K562 (cell line): ENCODE measurements around the gene NFYC. TPM values are rescaled to one million over a fixed set of nuclear protein-coding genes. Genes with fewer than 3 reads are reported as not detected.
A peak's percentile ranks its signal among the peaks of the same experiment; 100 is the strongest.

ENCODE experiments used
- ATAC-seq: fragments of 200-7000 bp; cut with Tn5 transposase; 3 replicates; pipeline ENCODE4 v1.9.1; 2020; ENCODE audit warnings: moderate library complexity
- BruUV-seq: library from RNA; stranded (reverse); fragments of 400-500 nt; replicated peaks from 2 replicates; lab custom pipeline; 2021; lab: Mats Ljungman, UMichigan
- CTCF ChIA-PET: fragments of 300-600 bp; formaldehyde crosslinking; extraction: SDS; loops from one replicate; lab custom pipeline; 2021; ENCODE audit warnings: low intra/inter-chr PET ratio; lab: Yijun Ruan, JAX
- POLR2A ChIA-PET: fragments of 300-600, 350-650 bp; sonication (Branson Sonifier 250); formaldehyde crosslinking; extraction: SDS; loops from one replicate; lab custom pipeline; 2021; ENCODE audit warnings: antibody characterized with exemption, inconsistent platforms; lab: Yijun Ruan, JAX
- DNase-seq, 4 experiments: peaks; one replicate each; pipeline versions ENCODE4 v3.0.0 to v3.0.0-alpha.2; 2011 to 2018; ENCODE audit warnings: low spot score in 3 of 4, mixed read lengths in 3 of 4; ENCODE audit errors: extremely low read depth in 1 of 4
- FAIRE-seq: peaks from 2 replicates; lab custom pipeline; 2011; peaks lifted over from hg19 to GRCh38; lab: Jason Lieb, UNC
- H2AFZ ChIP-seq: 2 replicates; pipeline ENCODE4 v1.6.0; 2011; ENCODE audit warnings: low read depth, low read length, control low read depth, inconsistent platforms
- H3K27ac ChIP-seq: fragments of 200-600 bp; 3 replicates; pipeline ENCODE4 v1.8.0; 2011; ENCODE audit warnings: low read depth, mild to moderate bottlenecking, control low read depth, inconsistent platforms, low read length, moderate library complexity, mixed read lengths; ENCODE audit errors: extremely low read depth
- H3K27me3 ChIP-seq, 2 experiments: fragments of 300-600 bp in 1 of 2; 2 replicates in 1 of 2; 3 replicates in 1 of 2; pipeline versions ENCODE4 v1.6.0 to v1.8.0; 2011; ENCODE audit warnings: inconsistent platforms in 2 of 2, low read length in 2 of 2, mild to moderate bottlenecking in 1 of 2, mixed read lengths in 1 of 2, moderate library complexity in 1 of 2; ENCODE audit not compliant: control insufficient read depth in 2 of 2, insufficient read depth in 2 of 2
- H3K36me3 ChIP-seq: fragments of 300-600 bp; 3 replicates; pipeline ENCODE4 v1.8.0; 2011; ENCODE audit warnings: mild to moderate bottlenecking, low read length, inconsistent platforms; ENCODE audit not compliant: control insufficient read depth, insufficient read depth
- H3K4me1 ChIP-seq, 2 experiments: fragments of 200-600 bp in 1 of 2; replicated peaks in 1 of 2; 2 replicates in 1 of 2; 3 replicates in 1 of 2; pipeline versions ENCODE4 v1.5.1 to v1.8.0; 2011; ENCODE audit warnings: inconsistent platforms in 2 of 2, low read length in 2 of 2, mild to moderate bottlenecking in 1 of 2, mixed read lengths in 1 of 2, moderate library complexity in 1 of 2; ENCODE audit not compliant: control insufficient read depth in 2 of 2, insufficient read depth in 2 of 2
- H3K4me2 ChIP-seq: 2 replicates; pipeline ENCODE4 v1.6.1; 2011; ENCODE audit warnings: low read length, control low read depth, inconsistent platforms, mixed read lengths; ENCODE audit not compliant: insufficient read depth
- H3K4me3 ChIP-seq: fragments of 200-600 bp; sonication (generic), shearing (Covaris generic); 2 replicates; pipeline ENCODE4 v1.5.1; 2016; ENCODE audit warnings: control low read depth, inconsistent platforms
- H3K79me2 ChIP-seq: fragments of 200-600 bp; 3 replicates; pipeline ENCODE4 v1.8.0; 2011; ENCODE audit warnings: low read length, inconsistent platforms; ENCODE audit not compliant: control insufficient read depth, insufficient read depth
- H3K9ac ChIP-seq, 2 experiments: 2 replicates each; pipeline versions ENCODE4 v1.6.0 to v1.6.1; 2011; ENCODE audit warnings: low read depth in 2 of 2, low read length in 2 of 2, control low read depth in 1 of 2, inconsistent platforms in 1 of 2, mild to moderate bottlenecking in 1 of 2, mixed read lengths in 1 of 2; ENCODE audit not compliant: insufficient read depth in 1 of 2
- H3K9me1 ChIP-seq: one replicate; pipeline ENCODE4 v1.6.0; 2011; ENCODE audit warnings: inconsistent platforms, mild to moderate bottlenecking, low read length, moderate library complexity; ENCODE audit not compliant: control insufficient read depth, insufficient read depth
- H3K9me3 ChIP-seq: replicated peaks from 2 replicates; pipeline ENCODE4 v1.5.1; 2011; ENCODE audit warnings: low read depth, low read length, inconsistent platforms; ENCODE audit not compliant: control insufficient read depth, insufficient read depth
- H4K20me1 ChIP-seq: replicated peaks from 2 replicates; pipeline ENCODE4 v1.6.1; 2011; ENCODE audit warnings: low read length, inconsistent platforms, mixed read lengths; ENCODE audit not compliant: control insufficient read depth, insufficient read depth
- BMI1 ChIP-seq: fragments of 150-350 bp; IDR thresholded peaks from 2 replicates; pipeline ENCODE4 v1.6.1; 2014; ENCODE audit warnings: low read length
- CBX1 ChIP-seq: sonication (generic); IDR thresholded peaks from 2 replicates; pipeline ENCODE4 v1.6.1; 2016; ENCODE audit warnings: antibody characterized with exemption, low read depth, mild to moderate bottlenecking
- CC2D1A ChIP-seq: fragments of 450-650 bp; IDR thresholded peaks from 2 replicates; pipeline ENCODE4 v1.6.1; 2017; ENCODE audit warnings: mild to moderate bottlenecking
- DDX20 ChIP-seq: fragments of 450-650 bp; IDR thresholded peaks from 2 replicates; pipeline ENCODE4 v1.6.1; 2016; ENCODE audit warnings: missing genetic modification characterization, low read depth, mild to moderate bottlenecking, missing compliant biosample characterization, moderate library complexity
- EWSR1 ChIP-seq: fragments of 450-650 bp; IDR thresholded peaks from 2 replicates; pipeline ENCODE4 v1.6.1; 2018; ENCODE audit warnings: borderline replicate concordance, mild to moderate bottlenecking, low read depth, moderate library complexity; ENCODE audit not compliant: partially characterized antibody
- GTF2B ChIP-seq: IDR thresholded peaks from 2 replicates; pipeline ENCODE4 v1.6.1; 2011; ENCODE audit not compliant: insufficient read length; ENCODE audit errors: extremely low read depth
- HDAC6 ChIP-seq: IDR thresholded peaks from 2 replicates; pipeline ENCODE4 v1.6.1; 2012; ENCODE audit warnings: low read depth, mild to moderate bottlenecking, control low read depth, inconsistent platforms, low read length, moderate library complexity
- NR2F6 ChIP-seq: fragments of 450-650 bp; formaldehyde crosslinking; IDR thresholded peaks from 2 replicates; pipeline ENCODE4 v1.4.0; 2020; ENCODE audit warnings: mild to moderate bottlenecking
- POLR2G ChIP-seq: fragments of 200-400 bp; formaldehyde crosslinking; IDR thresholded peaks from 2 replicates; pipeline ENCODE4 v1.6.1; 2017; ENCODE audit warnings: low read depth, mild to moderate bottlenecking, antibody characterized with exemption, low read length, moderate library complexity
- PRMT5 ChIP-seq: sonication (generic); formaldehyde crosslinking; IDR thresholded peaks from 2 replicates; pipeline ENCODE4 v1.5.0; 2020; ENCODE audit warnings: missing genetic modification reagents
- RAD21 ChIP-seq, 2 experiments: fragments of 250-450 bp in 1 of 2; fragments of 450-650 bp in 1 of 2; sonication (Bioruptor Pico) in 1 of 2; formaldehyde crosslinking in 1 of 2; IDR thresholded peaks in 1 of 2; conservative IDR thresholded peaks in 1 of 2; 2 replicates each; pipeline versions ENCODE4 v1.4.0 to v1.8.0; 2020 to 2022; ENCODE audit warnings: mild to moderate bottlenecking in 2 of 2, moderate library complexity in 1 of 2
- SMAD1 ChIP-seq: fragments of 150-350 bp; IDR thresholded peaks from 2 replicates; pipeline ENCODE4 v1.6.1; 2014; ENCODE audit warnings: low read length, low read depth; ENCODE audit not compliant: partially characterized antibody
- STAT5B ChIP-seq: fragments of 250-450 bp; sonication (Bioruptor Pico); IDR thresholded peaks from 2 replicates; pipeline ENCODE4 v1.8.0; 2021; ENCODE audit warnings: mild to moderate bottlenecking, inconsistent platforms
- TAF15 ChIP-seq: fragments of 200-400 bp; formaldehyde crosslinking; IDR thresholded peaks from 2 replicates; pipeline ENCODE4 v1.6.1; 2017; ENCODE audit warnings: mild to moderate bottlenecking, low read depth, low read length, moderate library complexity
- TAL1 ChIP-seq: fragments of 450-650 bp; IDR thresholded peaks from 2 replicates; pipeline ENCODE4 v1.6.1; 2016; ENCODE audit warnings: mild to moderate bottlenecking
- ZBTB7A ChIP-seq: IDR thresholded peaks from 2 replicates; pipeline ENCODE4 v1.6.1; 2011; ENCODE audit warnings: low read depth, mild to moderate bottlenecking, low read length, moderate library complexity, borderline replicate concordance; ENCODE audit not compliant: control insufficient read depth
- ZC3H11A ChIP-seq: IDR thresholded peaks from 2 replicates; pipeline ENCODE4 v1.6.1; 2012; ENCODE audit warnings: low read depth, low read length, improper control_type of control experiment
- ZC3H4 ChIP-seq: sonication (generic); formaldehyde crosslinking; IDR thresholded peaks from 2 replicates; pipeline ENCODE4 v1.9.0; 2021; ENCODE audit warnings: missing genetic modification reagents, borderline replicate concordance
- ZNF263 ChIP-seq: sonication (generic); formaldehyde crosslinking; IDR thresholded peaks from 2 replicates; pipeline ENCODE4 v1.8.0; 2022; ENCODE audit warnings: mild to moderate bottlenecking, missing genetic modification reagents, borderline replicate concordance
- ZNF384 ChIP-seq: IDR thresholded peaks from 2 replicates; pipeline ENCODE4 v1.6.1; 2012; ENCODE audit warnings: low read depth, low read length, improper control_type of control experiment
- ZNF766 ChIP-seq: fragments of 200-800 bp; sonication (Bioruptor generic); conservative IDR thresholded peaks from 2 replicates; pipeline ENCODE4 v1.6.1; 2016; ENCODE audit warnings: missing genetic modification characterization, missing compliant biosample characterization
- WGBS: fragments of 100-300 bp; shearing (Covaris generic); methylation state at CpG from one replicate; pipeline ENCODE4 v1.1.6; 2016; ENCODE audit warnings: low coverage, mixed read lengths; ENCODE audit not compliant: insufficient coverage; ENCODE audit errors: missing lambda C conversion rate; 5-methylcytosine and 5-hydroxymethylcytosine counted together
- in situ Hi-C: fragments of 300-500 bp; cut with MboI; formaldehyde crosslinking; loops from 4 replicates; pipeline ENCODE4 v1.15.0; 2018; ENCODE audit warnings: inconsistent platforms, mixed read lengths
- intact Hi-C: fragments of 100-400 bp; cut with micrococcal nuclease; formaldehyde crosslinking; loops from 2 replicates; pipeline ENCODE4 v1.14.2; 2022
- polyA plus RNA-seq, 8 experiments: library from polyadenylated mRNA; depleted of rRNA in 4 of 8; stranded (reverse) in 5 of 8; unstranded in 3 of 8; fragments of >200 nt; fragmentation: Nextera tagmentation in 2 of 8; fragmentation: Illumina TruSeq in 1 of 8; extraction: Ambion mirVana in 2 of 8; extraction: Trizol in 1 of 8; gene quantifications; 2 replicates each; pipeline versions ENCODE4 v1.2.1 to v1.2.3, GENCODE V29; 2011 to 2014; ENCODE audit warnings: inconsistent platforms in 1 of 8, missing spikeins in 1 of 8
- total RNA-seq, 7 experiments: library from RNA; depleted of rRNA in 6 of 7; stranded (reverse); fragments of >200 nt in 6 of 7; fragmentation: Illumina TruSeq in 2 of 7; extraction: Trizol in 2 of 7; gene quantifications; 2 replicates each; pipeline versions ENCODE4 v1.2.1 to v1.2.3, GENCODE V29; 2011 to 2021; ENCODE audit warnings: low replicate concordance in 1 of 7

NFYC gene
- total and polyA plus RNA-seq, 9 of the 15 experiments (the other 6 are each of a cell fraction or from before 2014, with no cell fraction given): 4.8 to 59.8 (median 41.1) TPM

DNA sequence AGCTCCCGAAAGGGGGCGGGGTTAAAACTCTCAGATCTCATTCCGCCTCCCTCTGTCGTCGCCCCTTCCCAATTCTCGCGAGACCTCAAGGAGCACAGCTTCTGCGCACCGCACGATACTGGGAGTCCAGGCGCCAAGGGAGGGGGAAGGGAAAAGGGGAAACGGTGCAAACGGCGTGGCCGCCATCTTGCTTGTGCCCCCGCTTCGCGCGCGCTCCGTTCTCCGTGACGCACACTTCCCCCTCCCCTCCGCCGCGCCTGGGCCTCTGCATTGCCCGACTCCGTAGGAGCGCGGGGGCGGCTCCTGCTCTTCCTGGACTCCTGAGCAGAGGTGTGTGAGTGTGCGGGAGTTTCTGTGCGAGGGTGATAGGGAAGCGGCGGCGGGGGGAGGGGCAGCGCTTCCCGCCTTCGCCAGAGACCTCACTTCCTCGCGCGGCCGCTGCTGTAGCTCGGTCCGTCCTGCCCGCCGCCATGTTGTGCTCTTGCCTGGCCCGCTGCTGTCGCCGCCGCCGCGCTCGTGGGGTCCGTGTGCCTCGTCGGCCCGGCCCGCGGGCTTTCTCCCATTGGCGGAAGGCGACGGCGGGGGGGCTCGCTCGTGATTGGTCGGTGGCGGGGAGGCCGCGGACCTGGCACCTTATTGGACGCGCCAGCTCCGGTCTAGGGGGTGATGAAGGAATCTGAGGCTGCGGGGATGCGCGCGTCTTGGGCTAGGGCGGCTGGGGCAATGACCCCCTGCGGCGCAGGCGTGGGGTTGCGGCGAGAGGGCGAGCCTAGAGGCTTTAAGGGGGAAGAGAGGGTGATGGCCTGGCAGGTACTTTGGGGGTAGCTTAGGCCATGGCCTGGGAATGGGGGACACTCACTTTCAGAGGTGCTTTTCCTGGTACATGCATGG, at the start of gene NFYC (continued):
- TF ChIP-seq CBX1 (peak; percentile 97), EWSR1 (no peak), PRMT5 (CRISPR knock-in tag) (no peak), ZNF766 (peak; percentile 33; the same call in 1 of the 2 replicates), BMI1 (no peak), RAD21 (CRISPR knock-in tag; conservative IDR thresholded peaks at IDR 0.05 in 1 of 2, IDR thresholded peaks at IDR 0.05 in 1 of 2) (peak in 1 of 2 experiments; percentile 21; a peak in 2 of 4 replicates), POLR2G (peak; percentile 99), TAF15 (no peak)

DNA sequence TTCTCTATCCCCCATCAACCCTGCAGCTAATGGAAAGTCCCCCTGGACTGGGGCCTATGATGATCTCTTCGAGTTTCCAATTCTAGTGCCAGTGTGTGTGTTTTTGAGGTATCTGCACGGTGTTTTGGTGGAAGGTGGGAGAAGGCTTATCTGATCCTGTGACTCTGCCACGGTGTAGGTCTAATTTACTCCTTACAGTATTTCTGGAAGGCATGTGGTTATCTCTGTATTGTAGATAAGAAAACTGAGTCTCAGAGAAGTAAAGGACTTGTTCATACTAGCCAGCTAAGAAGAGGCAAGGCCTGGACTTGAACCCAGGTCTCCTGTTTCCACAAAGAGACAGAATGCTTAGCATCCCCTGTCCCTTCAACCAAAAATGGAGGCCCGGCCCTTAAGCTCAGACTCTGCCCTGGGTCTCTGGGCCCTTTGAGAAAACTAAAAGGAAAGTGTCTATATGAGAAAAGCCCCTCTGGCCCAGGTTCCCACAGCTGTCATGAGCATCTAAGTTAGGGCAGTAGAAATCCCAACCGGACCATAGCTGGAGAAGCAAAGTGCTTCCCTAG, 46.3 kb upstream of the NFYC start:
- Histone ChIP-seq H3K79me2 (no peaks in the 10 kb centered on the region), H3K9me1 (peaks cover 5% of the 10 kb centered on the region), H3K4me1 (peaks cover 7 to 13% of the 10 kb centered on the region in 2 experiments; a peak in 4 of 5 replicates), H3K36me3 (no peaks in the 10 kb centered on the region), H3K27ac (no peak overlapping the region), H3K9me3 (no peaks in the 10 kb centered on the region), H3K4me3 (no peak overlapping the region), H4K20me1 (peaks cover 11% of the 10 kb centered on the region), H3K27me3 (peaks cover 2 to 25% of the 10 kb centered on the region in 2 experiments; a peak in 4 of 5 replicates), H3K9ac (no peak overlapping the region), H3K4me2 (peak overlapping the region; percentile 30; the same call in 1 of the 2 replicates), H2AFZ (no peak overlapping the region)
- FAIRE-seq: peak; percentile 81
- BruUV-seq: no TSS peak
- ChIA-PET POLR2A (interaction anchor here (0.6 to 2.7 kb wide), 5 partner anchors 9 to 316 kb away, joined by 3 to 13 read pairs (median 3); no protein-coding TSS in a partner anchor), CTCF (no interaction called here)
- peak in 1 of 4 experiments; percentile 37 for DNase-seq
- ATAC-seq: peak; percentile 32
- in situ Hi-C loops (no loop called here), intact Hi-C loops (no loop called here)
- WGBS: 3% methylated on average over 5 of the region's 5 CpGs
- TF ChIP-seq GTF2B (no peak), ZNF384 (no peak), ZNF263 (CRISPR knock-in tag) (no peak), NR2F6 (CRISPR knock-in tag) (no peak), STAT5B (CRISPR knock-in tag) (no peak), DDX20 (tag) (no peak), ZBTB7A (no peak), HDAC6 (no peak), ZC3H4 (CRISPR knock-in tag) (no peak), SMAD1 (no peak), TAL1 (peak; percentile 59), ZC3H11A (no peak), CC2D1A (no peak)
